GM19467 (cell line): ENCODE measurements around the gene CHRNE.
"Not testable (repeated sequence)": the region's sequence is repeated elsewhere in the genome, so short reads cannot be mapped to it uniquely, and the experiment has no call there.

ENCODE experiments used
- ATAC-seq: cut with Tn5 transposase; IDR thresholded peaks from one replicate; pipeline ENCODE4 v1.9.1; 2021; ENCODE audit warnings: mild to moderate bottlenecking, moderate library complexity; ENCODE audit not compliant: unreplicated experiment

Gene CHRNE

DNA sequence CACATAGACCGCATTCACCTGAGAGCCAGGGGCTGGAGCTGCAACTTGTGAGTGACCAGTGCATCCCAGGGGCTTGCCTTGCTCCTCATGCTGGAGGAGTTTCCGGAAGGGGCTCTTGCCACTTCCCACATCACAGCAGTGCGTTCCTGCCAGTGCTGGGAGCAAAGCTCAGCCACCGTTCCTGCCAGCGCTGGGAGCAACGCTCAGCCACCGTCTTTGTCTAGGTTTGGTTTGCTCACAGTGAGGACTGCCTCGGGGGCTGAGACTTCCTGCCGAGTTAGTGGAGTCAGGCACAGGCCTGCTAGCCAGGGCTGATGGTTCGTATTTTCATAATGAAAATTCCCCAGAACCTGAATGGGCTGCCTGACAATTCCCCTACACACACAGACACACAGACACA, 5.4 kb upstream of the CHRNE start:
- ATAC-seq = no peak

DNA sequence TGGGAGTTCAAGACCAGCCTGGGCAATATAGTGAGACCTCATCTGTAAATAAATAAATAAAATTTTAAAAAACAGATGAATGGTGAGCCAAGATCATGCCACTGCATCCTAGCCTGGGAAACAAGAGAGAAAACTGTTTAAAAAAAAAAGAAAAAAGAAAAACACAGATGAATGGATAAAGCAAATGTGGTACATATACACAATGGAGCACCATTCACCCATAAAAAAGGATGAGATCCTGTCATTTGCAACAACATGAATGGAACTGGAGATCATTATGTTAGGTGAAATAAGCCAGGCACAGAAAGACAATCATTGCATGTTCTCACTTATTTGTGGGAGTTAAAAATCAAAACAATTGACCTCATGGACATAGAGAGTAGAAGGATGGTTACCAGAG, 3.7 kb upstream of the CHRNE start:
- not testable (repeated sequence) for ATAC-seq

DNA sequence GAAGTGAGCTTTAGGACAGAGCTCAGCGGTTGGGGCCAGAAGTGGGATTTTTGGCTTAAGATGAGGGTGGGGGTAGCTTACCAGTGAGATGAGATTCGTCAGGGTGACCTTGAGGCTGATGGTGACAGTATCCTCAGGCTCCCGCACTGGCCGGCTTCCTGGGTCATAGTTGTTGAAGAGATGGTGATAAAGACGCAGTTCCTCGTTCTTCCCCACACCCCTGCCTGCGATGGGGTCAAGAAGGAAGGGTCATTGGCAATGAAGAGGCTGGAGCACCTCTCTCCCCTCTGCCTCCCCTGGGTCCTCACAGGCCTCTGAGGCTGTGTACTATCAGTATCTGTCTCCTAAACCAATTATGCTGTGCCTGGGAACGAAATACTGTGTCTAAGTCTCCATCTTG, 358 bp downstream of the CHRNE start:
- ATAC-seq = no peak

- no peak for ATAC-seq
Measured at GRCh38 chr17:4901648-4902344, 1.1 kb downstream of the CHRNE start.

DNA sequence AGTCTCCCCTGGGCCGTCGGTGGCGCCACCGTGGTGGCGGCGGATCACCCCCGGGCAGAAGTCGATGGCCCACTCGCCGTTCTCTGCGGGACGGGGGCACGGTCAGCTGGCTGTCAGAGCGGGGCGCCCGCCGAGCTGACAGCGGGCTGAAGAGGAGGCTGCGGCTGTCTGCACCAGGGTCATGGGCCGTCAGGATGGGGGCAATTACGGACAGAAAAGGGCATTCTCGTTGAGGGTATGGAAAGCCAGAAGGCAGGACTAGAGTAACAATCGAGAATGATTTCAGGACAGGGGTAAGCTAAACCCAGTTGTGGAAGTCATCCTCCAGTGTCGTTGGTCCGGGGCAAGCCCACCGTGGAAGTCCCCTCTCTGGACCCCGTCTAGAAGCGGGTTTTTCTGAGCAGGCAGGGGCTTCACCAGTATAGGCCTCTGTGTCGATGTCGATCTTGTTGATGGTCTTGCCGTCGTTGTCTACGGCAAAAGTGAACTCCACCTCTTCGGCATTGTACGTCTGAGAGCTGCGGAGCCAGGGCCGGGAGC, 1.7 kb downstream of the CHRNE start:
- no peak for ATAC-seq

GRCh38 chr17:4900231-4901107, 2.4 kb downstream of the CHRNE start:
- no peak for ATAC-seq

DNA sequence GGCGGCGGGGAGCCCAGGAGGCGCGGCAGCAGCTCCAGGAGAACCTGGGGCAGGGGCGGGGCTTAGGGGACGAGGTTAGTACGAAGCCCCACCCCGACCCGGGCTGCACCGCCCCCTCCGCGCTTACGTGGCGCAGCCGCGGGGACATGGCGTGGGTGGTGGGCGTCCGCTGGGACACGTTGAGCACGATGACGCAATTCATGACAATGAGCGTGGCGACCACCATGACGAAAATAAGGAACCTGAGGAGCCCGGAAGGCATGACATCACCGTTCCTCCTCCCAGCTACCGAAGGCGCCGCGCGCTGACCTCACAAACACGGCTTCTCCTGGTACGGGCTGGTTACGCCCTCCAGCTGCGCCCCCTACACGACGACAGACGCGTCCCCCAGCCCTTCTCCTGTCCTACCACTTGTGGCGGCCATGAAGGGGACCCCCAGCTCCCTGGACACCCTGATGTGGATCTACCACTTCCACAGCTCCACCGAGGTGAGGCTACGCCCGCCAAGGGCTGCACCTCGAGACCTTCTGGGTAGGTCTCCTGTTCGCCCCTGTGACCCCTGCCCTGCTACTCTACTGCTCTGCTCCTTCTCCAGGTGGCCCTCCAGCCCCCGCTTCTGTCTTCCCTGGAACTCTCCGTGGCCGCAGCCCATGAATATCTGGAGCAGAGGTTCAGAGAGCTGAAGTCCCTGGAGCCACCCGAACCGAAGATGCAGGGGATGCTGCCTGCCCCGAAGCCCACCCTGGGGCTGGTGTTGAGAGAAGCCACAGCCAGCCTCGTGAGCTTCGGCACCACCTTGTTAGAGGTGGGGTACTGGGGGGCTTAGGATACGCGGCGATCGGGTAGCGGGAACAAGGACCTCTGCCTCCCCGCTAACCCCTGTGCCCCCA, 3.3 kb downstream of the CHRNE start, which contains the start of gene C17orf107:
TSS of gene C17orf107 (plus strand) at position 196 of the 890 bp plus-strand sequence. CDS start at position 423, 227 bp downstream.
- no peak for ATAC-seq

DNA sequence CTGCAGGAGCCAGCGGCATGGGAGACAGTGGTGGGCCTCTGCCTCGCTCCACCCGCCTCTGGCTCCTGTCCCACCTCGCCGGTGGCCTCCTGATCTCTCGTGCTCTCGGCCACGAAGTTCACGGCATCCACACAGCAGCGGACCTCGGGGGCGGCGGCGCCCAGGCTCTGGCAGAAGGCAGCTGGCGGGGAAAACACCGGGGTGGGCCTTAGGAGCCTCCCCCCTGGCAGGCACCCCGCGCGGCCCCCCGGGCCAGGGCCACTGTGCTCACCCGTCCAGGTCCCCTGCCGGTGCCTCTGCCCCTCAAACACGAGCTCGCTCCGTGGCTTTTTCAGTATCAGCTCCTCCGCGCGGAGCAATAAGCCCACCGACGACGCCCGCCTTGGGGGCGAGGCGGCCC, 4.0 kb downstream of the CHRNE start:
- no peak for ATAC-seq

DNA sequence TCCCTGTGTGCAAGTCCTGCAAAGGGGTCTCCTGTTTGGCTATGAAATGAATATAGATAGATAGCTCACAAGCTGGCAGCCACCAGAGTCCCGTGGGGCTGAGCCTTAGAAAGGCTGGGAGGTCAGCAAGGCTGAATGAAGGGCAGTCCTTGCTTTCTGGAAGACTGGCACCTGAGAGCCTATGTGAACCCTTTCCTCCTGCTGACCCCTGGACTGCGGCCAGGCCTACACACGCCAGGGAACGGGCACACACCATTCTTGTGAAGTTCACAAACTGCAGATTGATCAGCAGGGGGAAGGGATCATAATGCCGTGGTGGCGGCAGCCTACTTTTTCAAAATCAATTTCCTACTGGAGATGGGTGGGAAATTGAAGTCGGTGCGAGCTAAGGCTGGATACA, 4.5 kb downstream of the CHRNE start:
- ATAC-seq = no peak

DNA sequence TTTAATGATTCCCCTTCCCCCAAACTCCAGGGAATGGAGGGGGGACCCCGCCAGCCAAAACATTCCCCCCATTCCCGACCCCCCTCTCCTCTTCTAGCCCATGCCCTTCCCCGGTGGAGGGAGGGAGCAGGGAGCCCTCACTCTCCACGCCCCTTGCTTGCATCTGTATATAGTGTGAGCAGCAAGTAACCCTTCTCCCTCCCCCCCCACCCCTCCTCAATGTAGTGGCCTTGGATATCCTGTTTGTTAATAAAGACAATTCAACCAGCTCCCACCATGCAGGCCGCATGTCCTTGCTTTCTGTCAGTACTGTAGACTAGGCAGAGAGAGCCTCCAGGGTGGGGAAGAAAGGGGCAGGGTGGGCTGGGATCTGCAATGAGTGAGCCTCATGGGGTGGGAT, 5.1 kb downstream of the CHRNE start:
- no peak for ATAC-seq

- ATAC-seq = no peak
Measured at GRCh38 chr17:4897198-4897687, 5.7 kb downstream of the CHRNE start.

- ATAC-seq = no peak
Measured at GRCh38 chr17:4896332-4897197, 6.3 kb downstream of the CHRNE start.

DNA sequence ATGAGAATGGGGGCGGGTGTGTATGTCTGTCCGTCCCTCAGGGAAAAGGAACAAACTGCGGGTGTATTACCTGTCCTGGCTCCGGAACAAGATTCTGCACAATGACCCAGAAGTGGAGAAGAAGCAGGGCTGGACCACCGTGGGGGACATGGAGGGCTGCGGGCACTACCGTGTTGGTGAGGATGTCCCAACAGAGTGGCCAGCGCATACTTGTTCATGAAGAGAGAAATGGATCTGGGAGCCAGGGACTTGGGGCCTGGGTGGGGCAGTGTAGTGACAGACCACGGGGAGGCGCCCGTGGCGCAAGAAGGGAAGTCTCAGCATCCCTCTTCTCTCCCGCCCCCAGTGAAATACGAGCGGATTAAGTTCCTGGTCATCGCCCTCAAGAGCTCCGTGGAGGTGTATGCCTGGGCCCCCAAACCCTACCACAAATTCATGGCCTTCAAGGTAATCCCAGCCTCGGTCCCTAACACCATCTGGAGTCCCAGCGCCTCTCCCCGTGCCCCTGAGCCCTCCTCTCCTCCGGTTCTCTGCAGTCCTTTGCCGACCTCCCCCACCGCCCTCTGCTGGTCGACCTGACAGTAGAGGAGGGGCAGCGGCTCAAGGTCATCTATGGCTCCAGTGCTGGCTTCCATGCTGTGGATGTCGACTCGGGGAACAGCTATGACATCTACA, 7.1 kb downstream of the CHRNE start:
- ATAC-seq = no peak

DNA sequence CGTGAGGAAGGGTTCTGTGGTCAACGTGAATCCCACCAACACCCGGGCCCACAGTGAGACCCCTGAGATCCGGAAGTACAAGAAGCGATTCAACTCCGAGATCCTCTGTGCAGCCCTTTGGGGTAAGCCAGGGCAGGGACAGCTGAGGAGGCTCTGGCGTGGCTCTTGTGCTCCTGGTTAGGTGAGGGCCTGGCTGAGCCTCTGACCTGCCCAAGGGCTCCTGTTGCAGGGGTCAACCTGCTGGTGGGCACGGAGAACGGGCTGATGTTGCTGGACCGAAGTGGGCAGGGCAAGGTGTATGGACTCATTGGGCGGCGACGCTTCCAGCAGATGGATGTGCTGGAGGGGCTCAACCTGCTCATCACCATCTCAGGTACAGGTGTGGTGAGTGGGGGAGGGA, 7.8 kb downstream of the CHRNE start:
- ATAC-seq = no peak

DNA sequence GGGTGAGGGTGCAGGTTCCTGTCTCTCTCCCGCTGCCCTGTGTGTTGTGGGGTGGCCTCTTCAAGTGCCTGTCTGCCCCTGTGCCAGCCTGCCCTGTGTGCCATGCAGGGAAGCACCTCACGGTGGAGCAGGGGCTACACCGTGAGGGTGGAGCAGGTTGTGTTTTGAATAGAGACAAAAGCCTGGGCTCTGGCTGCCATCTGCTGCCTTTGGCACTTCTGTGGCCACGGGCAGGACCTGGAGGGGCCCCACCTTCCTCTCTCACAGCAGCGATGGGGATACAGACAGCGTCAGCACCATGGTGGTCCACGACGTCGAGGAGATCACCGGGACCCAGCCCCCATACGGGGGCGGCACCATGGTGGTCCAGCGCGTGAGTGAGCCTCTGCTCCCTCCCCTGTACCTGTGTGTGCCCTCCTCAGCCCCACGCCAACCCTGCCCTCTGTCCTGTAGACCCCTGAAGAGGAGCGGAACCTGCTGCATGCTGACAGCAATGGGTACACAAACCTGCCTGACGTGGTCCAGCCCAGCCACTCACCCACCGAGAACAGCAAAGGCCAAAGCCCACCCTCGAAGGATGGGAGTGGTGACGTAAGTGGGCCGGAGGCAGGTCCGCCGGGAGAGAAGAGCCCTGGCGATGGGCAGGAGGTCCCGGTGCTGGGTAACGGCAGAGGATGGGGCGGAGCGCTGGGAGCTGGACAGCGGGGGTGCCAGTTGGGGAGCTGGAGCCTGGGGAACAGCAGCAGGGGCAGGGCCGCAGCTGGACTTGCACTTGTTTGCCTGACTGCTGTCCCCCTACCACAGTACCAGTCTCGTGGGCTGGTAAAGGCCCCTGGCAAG, 9.0 kb downstream of the CHRNE start:
- no peak for ATAC-seq

- no peak for ATAC-seq
Measured at GRCh38 chr17:4893272-4893671, 9.6 kb downstream of the CHRNE start.

GRCh38 chr17:4892499-4893221, 10.2 kb downstream of the CHRNE start:
- no peak for ATAC-seq
